Stimulated activated naive CD8-positive, alpha-beta T cell treated with anti-CD3 and anti-CD28 coated beads, Interleukin-15, Interleukin-2, amounts not matched to agents 100 U/mL and 50 U/mL, for 24 hours (primary cell): Measurements from ENCODE around the gene TRMT1.

ENCODE experiments used
- ATAC-seq: fragments of 150-1000 bp; cut with Tn5 transposase; one replicate; pipeline ENCODE4 v1.10.0; 2021
- DNase-seq: peaks from one replicate; pipeline ENCODE4 v3.0.0; 2021

Gene TRMT1

DNA sequence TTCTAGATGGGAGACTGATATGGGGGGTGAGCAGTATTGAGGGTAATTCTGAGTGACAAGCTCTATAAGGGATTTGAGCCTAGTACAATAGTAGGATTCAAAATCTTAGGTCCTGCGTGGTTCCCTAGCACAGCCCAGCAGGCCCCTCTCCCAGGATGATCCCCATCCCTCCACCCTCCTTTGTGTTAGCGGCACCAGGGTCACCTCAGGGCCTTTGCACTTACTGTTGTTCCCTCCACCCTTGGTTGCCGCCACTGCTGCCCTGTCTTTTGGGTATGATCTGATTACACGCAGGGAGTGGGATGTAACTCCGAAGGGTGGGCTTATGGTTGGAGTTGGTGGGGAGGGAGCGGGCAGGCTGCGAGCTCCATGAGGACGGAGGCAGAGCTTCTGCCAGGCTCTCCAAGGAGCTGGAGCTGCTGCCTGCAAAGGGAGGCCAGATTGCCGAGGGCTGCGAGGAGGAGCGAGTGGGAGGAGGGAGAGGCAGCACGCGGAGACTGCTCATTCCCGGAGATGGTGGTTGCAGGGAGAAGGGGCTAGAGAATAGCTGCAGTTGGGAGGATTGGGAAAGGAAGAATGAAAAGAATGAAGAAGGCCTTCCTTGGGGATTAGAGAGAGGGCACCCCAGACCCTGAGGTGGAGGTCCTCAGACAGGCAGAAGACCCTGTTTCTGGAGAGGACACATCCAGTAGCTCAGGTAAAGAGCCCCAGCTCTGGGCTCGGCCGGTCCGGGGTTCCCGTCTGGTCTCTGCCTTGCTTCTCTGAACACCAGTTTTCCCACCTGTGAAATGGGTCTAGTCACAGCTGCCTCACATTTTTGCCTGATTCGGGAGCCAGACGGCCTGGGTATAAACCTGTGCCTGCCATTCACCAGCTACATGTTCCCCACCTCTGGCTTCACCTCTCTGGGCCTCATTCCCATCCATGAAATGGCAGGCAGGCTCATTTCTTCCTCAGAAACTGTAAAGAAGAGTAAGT is 6.7 kb upstream of the TRMT1 start:
- no peak for DNase-seq
- ATAC-seq = no peak

DNA sequence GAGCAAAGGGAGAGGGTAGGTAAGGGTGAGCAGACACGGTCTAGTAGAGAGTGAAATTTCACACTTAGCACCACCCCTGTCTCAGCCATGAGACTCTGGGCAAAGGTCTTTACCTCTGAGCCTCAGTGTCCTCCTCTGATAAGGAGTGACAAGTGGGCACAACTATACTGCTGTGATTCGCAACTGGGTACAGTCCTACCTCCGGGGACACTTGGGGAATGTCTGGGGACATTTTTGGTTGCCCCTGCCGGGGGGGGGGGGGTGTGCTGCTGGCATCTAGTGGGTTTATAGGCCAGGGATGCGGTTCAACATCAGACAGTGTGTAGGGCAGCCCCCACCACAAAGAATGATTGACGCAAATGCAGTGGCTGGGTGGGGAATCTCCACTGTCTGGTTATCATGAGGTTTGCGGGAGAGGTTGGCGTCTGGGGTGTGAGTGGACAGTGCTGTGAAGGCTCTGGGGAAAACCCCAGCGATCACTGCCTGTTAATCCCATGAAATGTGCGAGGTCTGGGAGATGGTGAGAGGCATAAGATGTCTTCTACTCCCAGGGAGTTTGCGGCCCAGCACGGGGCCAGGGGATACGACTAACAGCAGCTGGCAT is 5.8 kb upstream of the TRMT1 start:
- ATAC-seq (peak; percentile 2), DNase-seq (peak; percentile 43)

DNA sequence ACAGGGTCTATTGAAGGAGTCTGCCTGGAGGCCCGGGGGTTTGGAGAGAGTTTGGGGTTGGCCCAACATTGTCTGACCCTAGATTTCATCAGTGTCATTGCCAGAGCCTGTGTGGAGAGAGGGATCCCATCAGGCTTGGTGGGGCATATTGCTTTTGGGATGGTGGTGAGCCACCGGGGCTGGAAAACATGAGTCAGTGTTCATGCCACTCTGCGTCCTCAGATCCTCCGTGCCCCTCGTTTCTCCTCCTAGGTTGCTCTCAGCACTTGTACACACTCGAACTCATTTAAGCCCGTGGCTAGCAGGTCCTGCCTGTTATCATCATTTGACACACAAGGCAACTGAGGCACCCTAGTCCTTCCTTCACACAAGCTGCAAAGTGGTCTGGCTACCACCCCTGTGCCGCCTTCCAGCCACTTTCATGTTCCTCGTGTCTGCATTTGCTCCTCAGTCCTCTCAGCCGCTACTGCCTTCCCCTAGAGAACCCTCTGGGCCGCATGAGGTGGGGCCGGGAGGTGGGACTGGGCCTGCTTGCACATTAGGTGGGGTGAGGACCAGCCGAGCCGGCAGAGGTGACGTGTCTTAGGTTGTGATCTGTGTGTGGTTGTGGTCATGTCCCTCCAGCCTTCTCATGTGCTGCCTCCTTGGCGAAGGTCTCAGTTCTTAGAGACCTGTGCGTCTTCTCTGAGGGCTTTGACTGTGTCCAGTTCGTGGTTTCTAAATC is 5.2 kb upstream of the TRMT1 start:
- ATAC-seq (peak; percentile 6), DNase-seq (peak; percentile 51)

DNA sequence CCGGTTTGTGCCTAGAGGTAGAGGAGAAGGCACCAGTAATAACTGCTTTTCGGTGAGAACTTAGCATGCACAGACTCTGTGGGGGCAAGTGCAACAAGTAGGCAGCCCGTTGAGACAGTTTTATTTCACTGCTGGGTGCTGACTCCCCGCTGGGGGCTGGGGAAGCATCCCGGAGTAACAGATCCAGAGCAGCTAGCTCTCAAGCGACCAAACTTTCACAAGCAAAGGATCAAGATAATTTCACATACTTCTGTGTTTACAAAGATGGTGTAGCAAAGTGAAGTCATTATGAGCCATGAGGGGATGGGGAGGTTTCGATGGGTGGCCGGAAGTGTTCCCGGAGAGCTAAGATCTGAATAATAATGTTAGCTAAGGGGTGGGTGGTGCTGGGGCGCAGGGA is 4.3 kb upstream of the TRMT1 start:
- DNase-seq (no peak), ATAC-seq (no peak)

DNA sequence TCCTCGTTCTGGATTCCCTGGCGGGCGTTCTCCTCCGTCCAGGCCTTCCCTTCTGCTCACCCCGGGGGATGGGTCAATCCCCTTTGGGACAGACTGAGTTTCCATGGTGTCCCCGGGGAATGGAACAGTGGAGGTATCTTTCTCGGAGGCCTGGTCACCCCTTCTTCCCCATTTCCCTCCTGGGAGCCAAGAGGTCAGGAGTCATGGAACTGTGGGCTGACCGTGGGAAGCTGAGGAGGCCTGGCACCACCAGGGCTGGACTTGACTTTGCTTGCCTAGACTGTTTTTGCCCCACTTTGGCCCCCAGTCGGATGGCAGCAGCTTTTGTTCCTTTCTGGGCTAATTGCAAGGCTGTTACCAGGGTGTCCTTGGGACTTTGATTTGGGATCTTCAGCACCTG is 3.5 kb upstream of the TRMT1 start:
- ATAC-seq (no peak), DNase-seq (no peak)

DNA sequence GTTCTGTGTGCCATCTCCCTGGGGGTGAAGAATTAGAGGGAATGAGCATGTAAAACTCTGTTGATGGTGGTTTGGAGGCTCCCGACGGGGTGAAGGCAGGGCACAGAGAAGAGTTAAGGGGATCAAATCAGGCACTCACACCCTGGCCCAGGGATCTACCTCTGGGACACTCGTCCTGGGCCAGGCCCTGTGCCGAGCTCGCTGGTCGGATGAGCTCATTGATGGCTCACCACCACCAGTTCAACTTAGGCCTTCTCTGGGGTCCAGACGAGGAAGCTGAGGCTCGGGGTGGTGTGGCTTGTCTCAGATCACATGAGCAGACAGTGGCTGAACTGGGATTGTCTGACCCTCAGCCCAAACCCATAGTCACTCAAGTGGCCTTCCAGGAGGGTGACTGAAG is 3.1 kb upstream of the TRMT1 start:
- ATAC-seq (no peak), DNase-seq (no peak)

DNA sequence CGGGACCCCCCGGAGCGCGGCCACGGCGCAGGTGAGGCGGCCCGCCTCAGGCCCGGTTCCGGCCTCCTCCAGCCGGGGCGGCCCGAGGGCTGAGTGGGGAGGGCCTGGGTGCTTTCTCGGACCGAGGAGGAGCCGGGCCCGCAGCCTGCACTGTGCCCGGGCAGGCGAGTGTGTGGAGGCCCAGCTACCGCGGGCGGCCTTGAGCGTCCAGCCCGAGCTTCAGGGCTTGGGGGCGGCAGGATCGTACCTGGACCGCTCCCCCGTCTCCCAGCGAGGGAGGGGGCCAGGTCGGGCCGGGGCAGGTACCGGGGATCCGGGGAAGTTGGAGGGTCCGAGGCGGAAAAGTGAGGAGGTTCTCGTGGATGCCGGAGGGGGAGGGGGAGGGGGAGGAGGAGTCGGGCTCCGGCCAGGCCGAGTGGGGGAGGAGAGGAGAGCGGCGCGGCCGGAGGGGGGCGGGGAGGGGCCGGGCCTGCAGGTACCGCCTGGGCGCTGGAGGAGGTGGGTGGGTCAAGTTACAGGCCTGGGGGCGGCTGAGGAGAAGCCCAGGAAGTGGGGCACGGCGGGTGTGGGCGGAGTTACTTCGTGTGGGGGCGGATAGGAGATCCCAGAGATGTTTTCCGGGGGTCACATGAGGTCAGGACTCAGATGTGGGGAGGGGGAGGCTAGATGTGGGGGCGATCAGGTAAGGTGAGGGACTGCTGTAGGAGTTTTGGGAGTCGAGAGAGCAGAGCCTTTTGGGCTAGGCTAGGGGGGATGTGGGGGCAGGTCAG is 2.1 kb upstream of the TRMT1 start:
- DNase-seq = peak; percentile 62
- ATAC-seq = peak; percentile 2

DNA sequence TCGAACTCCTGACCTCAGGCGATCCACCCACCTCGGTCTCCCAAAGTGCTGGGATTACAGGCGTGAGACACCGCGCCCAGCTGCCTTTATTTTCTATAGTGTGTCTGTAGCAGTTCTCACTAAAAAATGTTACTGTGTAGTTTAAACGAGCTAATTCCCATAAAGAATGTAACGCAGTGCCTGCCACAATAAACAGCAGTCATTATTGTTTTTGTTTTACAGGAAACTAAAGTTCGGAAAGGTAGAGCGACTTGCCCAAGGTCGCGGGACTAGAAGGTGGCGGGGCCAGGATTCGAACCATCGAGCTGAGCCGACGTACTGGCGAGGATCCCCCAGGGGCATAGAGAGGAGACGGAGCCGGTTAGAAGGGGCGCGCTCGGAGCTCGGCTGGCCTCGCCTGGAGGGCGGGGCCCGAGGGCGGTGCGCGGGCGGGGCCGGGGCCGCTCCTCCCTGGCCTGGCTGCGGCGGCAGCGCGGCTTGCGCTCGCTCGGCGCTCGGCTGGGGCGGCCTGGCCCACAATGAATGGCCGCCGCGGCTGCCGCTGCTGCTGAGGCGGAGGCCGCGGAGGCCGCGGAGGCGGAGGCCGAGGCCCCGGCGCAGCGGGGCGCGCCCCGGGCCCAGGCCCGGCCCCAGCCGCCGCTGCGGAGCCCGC is 1.4 kb upstream of the TRMT1 start, which contains the start of gene NACC1:
Gene NACC1, plus strand, starts transcription at position 493 of the 652 bp plus-strand sequence. CDS start 16,944 bp downstream, outside the sequence.
- peak; percentile 88 for ATAC-seq
- peak; percentile 94 for DNase-seq

DNA sequence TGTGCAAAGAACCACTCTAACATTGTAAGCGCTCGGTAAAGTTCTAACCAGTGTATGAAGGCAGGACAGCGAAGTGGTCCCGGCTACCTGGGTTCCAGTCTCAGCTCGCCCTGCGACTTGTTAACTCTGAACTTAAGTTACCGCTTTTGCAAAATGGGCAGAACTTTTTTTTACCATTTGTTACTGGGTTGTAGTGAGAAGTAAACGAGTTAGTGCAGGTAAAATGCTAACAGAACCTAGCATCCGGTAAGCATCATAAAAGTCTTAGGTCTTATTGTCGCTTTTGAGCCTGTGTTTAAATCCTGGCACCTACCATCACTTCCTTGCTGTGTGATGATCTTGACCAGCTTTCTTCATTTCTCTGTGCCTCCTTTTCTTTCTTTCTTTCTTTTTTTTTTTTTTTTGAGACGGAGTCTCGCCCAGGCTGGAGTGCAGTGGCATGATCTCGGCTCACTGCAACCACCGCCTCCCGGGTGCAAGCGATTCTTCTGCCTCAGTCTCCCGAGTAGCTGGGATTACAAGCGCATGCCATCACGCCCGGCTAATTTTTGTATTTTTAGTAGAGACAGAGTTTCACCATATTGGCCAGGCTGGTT is 734 bp upstream of the TRMT1 start:
- DNase-seq (no peak), ATAC-seq (peak; percentile 0)

DNA sequence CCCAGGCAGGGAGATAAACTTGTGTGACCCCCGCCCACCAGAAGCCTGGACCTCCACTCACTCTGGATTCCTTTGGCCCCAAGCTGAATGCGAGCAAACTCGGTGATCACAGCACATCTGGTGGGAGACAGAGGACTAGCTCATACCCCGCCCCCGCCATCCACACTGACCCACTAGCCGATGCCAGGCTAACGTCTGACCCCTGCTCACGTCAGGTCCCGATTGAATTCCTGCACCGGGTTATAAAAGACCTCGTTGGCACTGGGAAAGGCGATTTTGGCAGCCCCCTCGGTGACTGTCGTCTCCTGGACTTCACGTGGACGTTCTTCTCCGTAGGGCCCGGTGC is 631 bp downstream of the TRMT1 start:
- ATAC-seq = no peak

DNA sequence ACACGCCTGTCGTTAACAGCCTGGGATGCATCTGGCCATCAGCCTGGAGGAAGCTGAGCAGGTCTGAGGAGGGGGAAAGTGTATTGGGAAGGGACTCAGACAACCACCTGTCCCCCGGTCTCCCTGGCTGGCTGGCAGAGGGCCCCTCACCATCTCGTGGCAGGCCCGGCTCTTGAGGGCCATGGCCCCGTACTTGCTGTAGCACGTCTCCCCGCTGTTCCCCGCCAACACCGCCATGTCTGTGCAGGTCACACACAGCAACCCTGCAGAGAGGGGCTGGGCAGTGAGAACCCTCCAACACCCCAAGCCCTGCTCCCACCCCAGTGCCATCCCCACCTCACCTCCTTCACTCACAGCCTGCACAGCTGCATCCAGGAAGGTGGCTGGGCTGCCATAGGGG is 4.0 kb downstream of the TRMT1 start:
- DNase-seq (no peak), ATAC-seq (no peak)

More for the DNA sequence above, 631 bp downstream of the TRMT1 start:
- no peak for DNase-seq

DNA sequence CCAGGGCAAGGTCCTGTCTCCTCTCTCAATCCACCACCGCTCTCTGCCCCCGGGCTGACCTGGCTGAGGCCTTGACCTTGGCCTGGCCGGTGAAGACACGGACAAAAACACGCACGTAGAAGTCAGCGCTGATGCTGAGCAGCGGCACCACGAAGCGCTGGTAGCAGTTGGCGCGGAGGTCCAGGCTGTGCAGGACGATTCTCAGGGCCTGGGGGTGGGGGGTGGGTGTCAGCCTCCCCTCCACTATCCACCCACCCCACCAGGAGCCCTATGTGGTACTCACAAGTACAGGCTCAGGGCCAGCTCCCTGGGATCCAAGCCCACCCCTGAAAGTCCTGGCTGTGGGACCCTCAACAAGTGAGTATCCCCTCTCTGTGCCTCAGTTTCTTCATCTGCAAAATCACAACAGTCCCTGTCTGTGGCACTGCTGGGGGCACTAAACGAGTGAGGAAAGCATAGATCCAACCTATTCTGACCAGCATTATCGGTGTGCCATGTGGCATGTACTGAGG is 6.4 kb downstream of the TRMT1 start:
- no peak for ATAC-seq
- no peak for DNase-seq

DNA sequence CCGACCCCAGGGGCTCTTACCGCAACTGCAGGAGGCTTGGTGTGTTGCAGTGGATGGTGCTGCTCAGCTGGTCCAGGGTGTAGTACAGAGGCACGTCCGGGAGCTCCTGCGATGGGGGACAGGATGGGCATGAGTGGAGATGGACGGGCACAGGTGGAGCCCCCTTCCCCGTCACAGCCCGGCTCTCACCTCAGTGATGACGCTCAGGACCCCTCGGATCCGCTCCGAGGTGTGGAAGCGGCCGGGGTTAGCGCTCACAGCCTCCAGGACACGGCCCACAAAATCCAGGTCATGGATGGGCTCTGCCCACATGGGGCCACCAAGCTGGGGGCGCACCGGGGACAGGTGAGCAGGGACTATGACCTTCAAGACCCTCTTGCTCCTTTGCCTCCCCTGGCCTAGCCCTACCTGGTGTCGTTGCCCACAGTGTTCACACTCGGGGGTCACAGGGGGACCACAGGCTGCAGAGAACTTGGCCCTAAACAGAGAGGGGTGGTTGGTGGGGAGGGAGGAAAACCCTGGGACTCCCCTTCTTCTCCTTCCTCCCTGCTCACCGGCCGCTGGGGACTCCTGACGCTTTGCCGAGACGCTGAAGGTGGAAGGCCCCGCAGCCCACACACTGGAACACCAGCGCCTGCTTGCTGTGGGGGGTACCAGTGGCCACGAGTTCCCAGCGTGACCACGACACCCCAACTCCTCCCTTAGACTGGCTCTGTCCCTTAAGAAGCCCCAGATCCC is 7.0 kb downstream of the TRMT1 start:
- DNase-seq (no peak), ATAC-seq (no peak)

DNA sequence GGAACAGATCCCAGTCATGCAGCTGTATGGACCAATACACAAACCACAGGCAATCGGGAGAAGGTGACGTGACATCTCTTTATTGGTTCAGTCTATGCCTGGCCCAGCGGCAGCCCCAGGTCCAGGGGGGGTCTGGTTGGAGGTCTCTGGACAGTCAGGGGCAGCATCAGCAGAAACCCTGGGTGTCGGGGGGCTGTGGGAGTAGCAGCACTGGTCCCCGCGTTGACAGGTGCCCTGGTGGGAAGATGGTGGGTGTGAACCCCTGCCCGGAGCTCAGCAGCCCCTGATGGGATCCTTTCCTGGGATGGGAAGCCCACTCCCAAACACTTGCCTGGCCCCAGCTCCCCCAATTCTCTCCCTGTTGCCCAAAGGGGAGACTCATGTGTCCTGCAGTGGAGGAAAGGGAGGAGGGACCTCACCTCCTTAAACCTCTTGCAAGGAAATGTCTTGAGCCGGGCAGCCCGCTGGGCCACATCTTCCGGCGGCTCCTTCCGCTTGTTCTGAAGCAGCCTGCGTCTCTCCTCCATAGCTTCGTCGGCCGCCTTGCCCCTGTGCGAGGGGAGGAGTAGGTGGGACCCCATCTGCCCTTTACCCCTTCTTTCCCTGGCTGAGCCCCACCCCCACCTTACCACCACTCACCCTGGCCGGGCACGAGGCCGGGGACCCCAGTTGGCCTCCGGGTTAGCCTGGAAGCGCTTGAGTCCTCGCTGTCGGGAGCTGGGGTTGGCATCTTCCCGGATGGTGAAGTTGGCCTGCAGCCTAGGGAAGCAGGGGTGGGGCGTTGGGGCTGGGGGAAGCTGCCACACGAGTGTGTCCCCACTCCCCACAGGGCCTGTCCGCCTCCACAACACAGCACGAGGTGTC is 11.5 kb downstream of the TRMT1 start:
- ATAC-seq (peak; percentile 5), DNase-seq (peak; percentile 43)

DNA sequence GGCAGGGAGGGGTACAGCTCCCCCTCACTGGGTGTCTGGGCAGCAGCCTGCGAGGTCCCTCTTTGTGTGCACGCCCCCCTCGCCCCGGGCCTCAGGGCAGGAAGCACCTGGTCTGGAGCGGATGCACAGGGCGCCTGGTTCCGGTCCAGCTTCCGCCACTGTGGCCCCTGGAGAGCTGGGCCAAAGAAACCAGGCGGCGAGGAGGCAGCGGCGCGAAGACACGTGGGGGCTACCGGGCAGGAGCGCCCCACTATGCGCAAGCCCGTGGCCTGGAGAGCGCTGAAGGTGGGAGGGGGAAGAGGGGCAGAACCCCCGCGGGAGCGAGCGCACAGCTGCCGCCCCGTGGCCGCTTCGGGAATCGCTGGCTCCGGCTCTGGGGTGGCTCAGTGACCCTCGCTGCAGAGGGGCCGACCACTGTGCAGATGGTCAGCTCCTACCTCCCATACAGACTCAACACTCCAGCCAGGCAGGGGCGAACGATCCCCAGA is 12.1 kb downstream of the TRMT1 start:
- DNase-seq (peak; percentile 86), ATAC-seq (peak; percentile 44)

DNA sequence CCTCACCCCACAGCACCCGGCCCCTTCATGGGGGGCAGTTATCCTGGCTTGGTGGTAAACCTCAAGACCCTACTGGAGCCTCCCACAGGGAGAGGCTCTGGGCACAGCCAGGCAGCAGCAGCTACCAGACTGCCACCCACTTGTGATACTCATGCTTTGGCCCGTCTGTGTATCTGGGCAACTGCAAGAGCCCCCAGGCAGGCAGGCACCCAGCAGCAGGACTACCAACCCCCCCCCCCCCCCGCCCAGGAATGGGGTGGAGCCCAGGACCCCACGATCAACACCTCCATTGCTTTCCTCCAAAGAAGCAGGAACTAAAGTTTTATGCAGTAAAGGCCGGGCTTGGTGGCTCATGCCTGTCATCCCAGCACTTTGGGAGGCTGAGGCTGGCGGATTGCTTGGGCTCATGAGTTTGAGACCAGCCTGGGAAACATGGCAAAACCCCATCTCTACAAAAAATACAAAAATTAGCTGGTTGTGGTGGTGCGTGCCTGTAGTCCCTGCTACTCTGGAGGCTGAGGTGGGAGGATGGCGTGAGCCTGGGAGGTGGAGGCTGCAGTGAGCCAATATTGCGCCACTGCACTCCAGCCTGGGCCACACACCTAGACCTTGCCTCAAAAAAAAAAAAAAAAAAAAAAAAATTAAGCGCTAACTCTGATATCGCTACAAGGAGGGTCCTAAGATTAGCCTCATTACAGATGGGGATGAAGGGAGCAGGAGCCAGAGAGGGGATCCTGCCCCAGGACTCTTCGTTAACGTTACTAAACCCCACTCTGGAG is 12.8 kb downstream of the TRMT1 start:
- ATAC-seq = no peak

DNA sequence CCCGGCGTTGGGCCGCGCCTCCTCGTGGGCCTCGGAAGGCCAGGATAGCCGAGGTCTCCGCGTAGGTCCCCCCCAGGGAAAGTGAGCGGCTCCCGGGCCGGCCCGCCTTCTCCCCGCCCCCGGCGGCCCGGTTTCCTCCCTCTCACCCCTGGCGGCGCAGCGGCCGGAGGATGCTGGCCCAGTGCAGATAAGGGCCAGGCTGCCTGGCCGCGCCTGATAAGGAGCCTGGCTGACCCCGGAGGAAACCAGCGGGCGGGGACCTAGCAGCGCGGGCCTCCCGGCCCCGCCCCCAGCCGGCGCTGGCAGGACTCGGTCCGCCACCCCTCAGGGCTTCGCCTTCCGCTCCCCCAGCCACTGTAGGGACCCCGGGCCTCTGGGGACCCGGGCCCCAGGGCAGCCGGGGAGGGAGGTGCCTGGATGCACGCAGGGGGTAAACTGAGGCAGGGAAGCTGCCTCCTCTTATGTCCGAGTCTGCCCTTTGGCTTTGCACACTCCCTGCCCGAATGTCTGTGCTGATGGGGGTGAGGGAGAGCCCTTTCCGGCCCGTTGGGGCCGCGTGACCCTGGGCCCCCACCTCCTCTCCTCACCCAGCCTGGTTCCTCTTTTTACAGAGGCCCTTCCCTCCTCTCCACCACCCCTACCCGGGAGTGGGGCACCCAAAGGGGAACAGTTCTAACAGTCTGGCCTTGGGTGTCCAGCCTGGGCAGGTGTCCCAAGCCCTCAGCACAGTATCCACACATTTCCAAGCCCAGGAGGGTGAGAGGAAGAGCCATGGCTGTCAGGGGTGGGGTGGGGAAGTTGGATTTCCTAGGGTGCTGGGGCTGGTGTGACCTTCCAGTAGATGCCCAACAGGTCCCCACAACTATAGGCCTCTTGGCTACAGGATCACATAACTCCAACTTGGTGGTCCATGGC is 13.6 kb downstream of the TRMT1 start, which contains the start of gene LYL1:
Gene LYL1, minus strand, starts transcription at position 193 of the 915 bp plus-strand sequence. CDS start 1,687 bp downstream, outside the sequence.
- ATAC-seq (peak; percentile 28), DNase-seq (peak; percentile 65)

More for the DNA sequence above, 12.8 kb downstream of the TRMT1 start:
- no peak for DNase-seq
